Measurements from ENCODE around the gene NPAS3. TPM values are rescaled to one million over a fixed set of nuclear protein-coding genes. Genes with fewer than 3 reads are reported as not detected.

The NPAS3 gene
- total RNA-seq, 1 experiment from 2014 or later = 0.36 TPM

DNA sequence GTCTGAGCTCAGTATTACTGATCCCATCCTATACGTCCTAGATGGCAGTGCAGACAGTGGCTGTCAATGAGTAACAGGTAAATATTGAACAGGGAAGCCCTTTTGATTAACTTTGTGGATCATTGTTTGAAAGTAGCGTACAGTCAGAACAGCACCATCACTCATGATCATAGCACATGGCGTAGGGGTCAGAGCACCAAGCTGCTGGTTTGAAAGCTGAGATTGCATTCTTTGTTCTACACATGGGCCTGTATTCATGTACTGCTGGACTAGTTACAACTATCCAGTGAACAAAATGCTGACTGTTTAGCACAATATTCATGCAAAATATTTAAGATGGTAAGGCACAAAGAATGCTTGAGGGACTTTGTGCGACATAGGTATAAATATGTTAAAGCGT, 131.8 kb downstream of the NPAS3 start:
- H3K4me2 ChIP-seq (ENCODE audit: low read length) = no peak overlapping the region
- no peak overlapping the region for H3K4me3 ChIP-seq (ENCODE audit: low read length)
- H3F3A ChIP-seq (ENCODE audit: low read length, unreplicated experiment) = no peaks in the 10 kb centered on the region
- BruUV-seq (replicated peaks) = no TSS peak
- ChIA-PET CTCF (interaction anchor here (0.7 kb wide), 1 partner anchor 30 kb away, joined by 3 read pairs; no protein-coding TSS in a partner anchor), POLR2A (ENCODE audit: unreplicated experiment) (no interaction called here)
- ATAC-seq (no peak), DNase-seq (no peak)
- H3K27ac ChIP-seq (ENCODE audit: low read length) = no peak overlapping the region
- no peaks in the 10 kb centered on the region for H3K36me3 ChIP-seq (ENCODE audit: low read depth, low read length)
- no peak for TF ChIP-seq EZH2phosphoT487 (IDR thresholded peaks at IDR 0.05; ENCODE audit: borderline replicate concordance, low read length)
- no peak for TF ChIP-seq EZH2 (IDR thresholded peaks at IDR 0.05; ENCODE audit: low read length, unreplicated experiment)
- TF ChIP-seq, protein P1, sequence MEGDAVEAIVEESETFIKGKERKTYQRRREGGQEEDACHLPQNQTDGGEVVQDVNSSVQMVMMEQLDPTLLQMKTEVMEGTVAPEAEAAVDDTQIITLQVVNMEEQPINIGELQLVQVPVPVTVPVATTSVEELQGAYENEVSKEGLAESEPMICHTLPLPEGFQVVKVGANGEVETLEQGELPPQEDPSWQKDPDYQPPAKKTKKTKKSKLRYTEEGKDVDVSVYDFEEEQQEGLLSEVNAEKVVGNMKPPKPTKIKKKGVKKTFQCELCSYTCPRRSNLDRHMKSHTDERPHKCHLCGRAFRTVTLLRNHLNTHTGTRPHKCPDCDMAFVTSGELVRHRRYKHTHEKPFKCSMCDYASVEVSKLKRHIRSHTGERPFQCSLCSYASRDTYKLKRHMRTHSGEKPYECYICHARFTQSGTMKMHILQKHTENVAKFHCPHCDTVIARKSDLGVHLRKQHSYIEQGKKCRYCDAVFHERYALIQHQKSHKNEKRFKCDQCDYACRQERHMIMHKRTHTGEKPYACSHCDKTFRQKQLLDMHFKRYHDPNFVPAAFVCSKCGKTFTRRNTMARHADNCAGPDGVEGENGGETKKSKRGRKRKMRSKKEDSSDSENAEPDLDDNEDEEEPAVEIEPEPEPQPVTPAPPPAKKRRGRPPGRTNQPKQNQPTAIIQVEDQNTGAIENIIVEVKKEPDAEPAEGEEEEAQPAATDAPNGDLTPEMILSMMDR (conservative IDR thresholded peaks at IDR 0.05; ENCODE audit: low read depth, low read length) = no peak
- intact Hi-C loops (cut with micrococcal nuclease) = no loop called here
- no peak overlapping the region for H3K9ac ChIP-seq (ENCODE audit: low read length)
- no peaks in the 10 kb centered on the region for H3K9me3 ChIP-seq (ENCODE audit: low read length)
- no peak overlapping the region for H2AFZ ChIP-seq (ENCODE audit: low read length)
- H3K27me3 ChIP-seq (ENCODE audit: low read length) = no peaks in the 10 kb centered on the region
- no peaks in the 10 kb centered on the region for H3K79me2 ChIP-seq (ENCODE audit: low read length)
- H4K20me1 ChIP-seq (ENCODE audit: low read length) = no peaks in the 10 kb centered on the region
- H3K4me1 ChIP-seq (ENCODE audit: insufficient read depth, low read length) = peaks cover 19% of the 10 kb centered on the region
- H3K9me2 ChIP-seq (replicated peaks; ENCODE audit: low read length) = no peaks in the 10 kb centered on the region

DNA sequence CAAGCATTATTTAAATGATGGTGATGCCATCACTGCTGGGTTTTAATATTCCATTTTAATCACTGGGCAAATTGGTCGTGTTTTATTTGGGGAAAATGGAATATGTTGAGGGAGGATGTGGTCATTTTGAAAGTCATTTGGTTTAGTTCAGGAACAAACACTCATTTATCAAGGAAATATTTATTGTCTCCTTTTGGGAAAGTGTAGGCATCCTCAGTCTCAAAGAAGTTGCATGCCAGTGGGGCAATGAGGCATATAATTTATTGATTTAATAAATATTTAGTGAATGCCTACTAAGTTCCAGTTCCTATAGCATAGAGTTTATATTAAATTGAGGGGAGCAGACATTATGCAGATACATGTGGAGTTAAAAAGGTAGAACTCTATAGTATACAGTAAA, 134.3 kb downstream of the NPAS3 start:
- no peak overlapping the region for H2AFZ ChIP-seq (ENCODE audit: low read length)
- intact Hi-C loops (cut with micrococcal nuclease) = no loop called here
- H3K4me1 ChIP-seq (ENCODE audit: insufficient read depth, low read length) = peaks cover 19% of the 10 kb centered on the region
- TF ChIP-seq EZH2 (IDR thresholded peaks at IDR 0.05; ENCODE audit: low read length, unreplicated experiment) (no peak), EZH2phosphoT487 (IDR thresholded peaks at IDR 0.05; ENCODE audit: borderline replicate concordance, low read length) (no peak)
- TF ChIP-seq, protein P1 (conservative IDR thresholded peaks at IDR 0.05; ENCODE audit: low read depth, low read length) = no peak
- no peaks in the 10 kb centered on the region for H3K9me3 ChIP-seq (ENCODE audit: low read length)
- no peak overlapping the region for H3K4me3 ChIP-seq (ENCODE audit: low read length)
- H3K9ac ChIP-seq (ENCODE audit: low read length) = no peak overlapping the region
- peak; percentile 58 for ATAC-seq
- no peak overlapping the region for H3K27ac ChIP-seq (ENCODE audit: low read length)
- no TSS peak for BruUV-seq (replicated peaks)
- H3K79me2 ChIP-seq (ENCODE audit: low read length) = no peaks in the 10 kb centered on the region
- H3K4me2 ChIP-seq (ENCODE audit: low read length) = 0 out of 2 replicates have a peak overlapping the region, but pooled peaks have one; percentile 12
- ChIA-PET CTCF (no interaction called here), POLR2A (ENCODE audit: unreplicated experiment) (no interaction called here)
- no peaks in the 10 kb centered on the region for H3F3A ChIP-seq (ENCODE audit: low read length, unreplicated experiment)
- DNase-seq = peak; percentile 53
- no peaks in the 10 kb centered on the region for H3K27me3 ChIP-seq (ENCODE audit: low read length)
- H4K20me1 ChIP-seq (ENCODE audit: low read length) = no peaks in the 10 kb centered on the region
- no peaks in the 10 kb centered on the region for H3K9me2 ChIP-seq (replicated peaks; ENCODE audit: low read length)
- H3K36me3 ChIP-seq (ENCODE audit: low read depth, low read length) = no peaks in the 10 kb centered on the region

DNA sequence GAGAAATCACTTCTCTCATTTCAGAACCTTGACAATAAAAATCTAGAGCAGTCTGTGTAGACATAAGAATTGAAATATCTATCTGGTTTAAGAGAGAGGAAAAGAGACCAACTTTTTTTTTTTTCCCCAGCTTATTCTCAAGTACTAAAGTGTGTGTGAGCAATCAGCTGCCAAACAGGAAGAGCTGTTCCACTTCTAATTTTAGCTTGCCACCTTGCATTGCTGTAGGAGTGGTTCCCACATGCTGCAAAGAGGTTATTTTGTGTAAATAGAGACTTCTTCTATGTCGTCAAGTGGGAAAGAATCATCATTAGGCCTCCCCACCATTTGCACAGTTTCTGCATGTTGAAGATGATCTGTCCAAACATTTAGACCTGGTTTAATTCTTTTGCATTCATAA, 142.6 kb downstream of the NPAS3 start:
- no peaks in the 10 kb centered on the region for H4K20me1 ChIP-seq (ENCODE audit: low read length)
- DNase-seq (no peak), ATAC-seq (no peak)
- no peaks in the 10 kb centered on the region for H3F3A ChIP-seq (ENCODE audit: low read length, unreplicated experiment)
- H3K27ac ChIP-seq (ENCODE audit: low read length) = no peak overlapping the region
- H3K9me3 ChIP-seq (ENCODE audit: low read length) = no peaks in the 10 kb centered on the region
- no peak overlapping the region for H3K4me3 ChIP-seq (ENCODE audit: low read length)
- TF ChIP-seq, protein P1 (conservative IDR thresholded peaks at IDR 0.05; ENCODE audit: low read depth, low read length) = no peak
- TF ChIP-seq EZH2 (IDR thresholded peaks at IDR 0.05; ENCODE audit: low read length, unreplicated experiment) = no peak
- TF ChIP-seq EZH2phosphoT487 (IDR thresholded peaks at IDR 0.05; ENCODE audit: borderline replicate concordance, low read length) = no peak
- BruUV-seq (replicated peaks) = no TSS peak
- intact Hi-C loops (cut with micrococcal nuclease) = no loop called here
- ChIA-PET POLR2A (ENCODE audit: unreplicated experiment) (no interaction called here), CTCF (no interaction called here)
- no peaks in the 10 kb centered on the region for H3K79me2 ChIP-seq (ENCODE audit: low read length)
- no peaks in the 10 kb centered on the region for H3K27me3 ChIP-seq (ENCODE audit: low read length)
- no peaks in the 10 kb centered on the region for H3K9me2 ChIP-seq (replicated peaks; ENCODE audit: low read length)
- H3K4me2 ChIP-seq (ENCODE audit: low read length) = no peak overlapping the region
- no peak overlapping the region for H2AFZ ChIP-seq (ENCODE audit: low read length)
- H3K9ac ChIP-seq (ENCODE audit: low read length) = no peak overlapping the region
- H3K4me1 ChIP-seq (ENCODE audit: insufficient read depth, low read length) = no peaks in the 10 kb centered on the region
- H3K36me3 ChIP-seq (ENCODE audit: low read depth, low read length) = no peaks in the 10 kb centered on the region

Measured in PC-3 (cell line).